ENCODE data around the gene MPPE1.
"Not testable (repeated sequence)": the region's sequence is repeated elsewhere in the genome, so short reads cannot be mapped to it uniquely, and the experiment has no call there.

MPPE1 gene

DNA sequence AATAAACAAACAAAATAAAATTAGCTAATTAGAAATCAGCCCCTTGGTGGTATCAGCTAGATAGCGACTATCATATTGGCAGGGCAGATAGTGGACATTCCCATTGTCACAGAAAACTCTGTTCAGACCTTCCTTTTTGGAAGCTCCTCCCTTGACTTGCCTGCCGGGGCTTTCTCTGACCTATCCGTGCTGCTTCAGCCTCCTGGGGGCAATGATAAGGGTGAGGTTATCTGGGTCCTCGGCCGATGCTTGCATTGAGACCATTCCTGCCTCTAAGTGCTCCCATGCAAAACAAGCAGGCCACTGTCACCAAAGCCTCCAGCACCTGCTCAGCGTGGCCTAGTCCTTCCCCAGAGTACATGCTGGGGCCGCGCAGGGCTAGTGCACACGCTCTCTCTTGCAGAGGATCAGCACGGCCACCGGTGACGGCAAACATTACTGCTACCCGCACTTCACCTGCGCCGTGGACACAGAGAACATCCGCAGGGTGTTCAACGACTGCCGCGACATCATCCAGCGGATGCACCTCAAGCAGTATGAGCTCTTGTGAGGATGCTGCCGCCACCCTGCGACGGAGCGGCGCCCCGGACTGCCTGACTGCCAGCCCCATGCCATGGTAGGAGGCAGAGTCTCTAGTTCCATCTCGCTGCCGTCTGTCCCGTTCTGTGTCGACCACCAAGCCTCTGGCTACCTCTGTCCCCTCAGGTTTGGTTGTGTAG is 27.4 kb downstream of the MPPE1 start:
- no peak for DNase-seq

GRCh38 chr18:11877497-11878135 is 30.5 kb downstream of the MPPE1 start:
- DNase-seq = no peak

DNA sequence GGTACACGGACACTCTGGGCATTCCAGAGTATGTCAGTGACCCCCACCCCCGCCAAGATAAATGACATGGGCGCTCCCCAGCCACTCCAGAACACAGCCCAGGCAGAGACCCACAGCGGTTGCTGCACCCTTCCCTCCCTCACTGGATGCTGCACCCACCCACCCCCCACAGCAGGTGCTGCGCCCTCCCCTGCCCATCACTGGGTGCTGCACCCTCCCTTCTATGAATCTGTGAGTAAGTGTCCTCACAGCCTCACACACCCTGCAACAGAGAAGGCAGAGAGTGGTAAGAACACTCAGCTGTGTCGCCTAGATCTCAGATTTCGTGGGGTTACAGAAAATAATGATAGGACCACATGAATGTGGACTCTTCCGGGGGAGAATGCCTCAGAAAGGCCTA is 33.4 kb downstream of the MPPE1 start:
- no peak for DNase-seq

DNA sequence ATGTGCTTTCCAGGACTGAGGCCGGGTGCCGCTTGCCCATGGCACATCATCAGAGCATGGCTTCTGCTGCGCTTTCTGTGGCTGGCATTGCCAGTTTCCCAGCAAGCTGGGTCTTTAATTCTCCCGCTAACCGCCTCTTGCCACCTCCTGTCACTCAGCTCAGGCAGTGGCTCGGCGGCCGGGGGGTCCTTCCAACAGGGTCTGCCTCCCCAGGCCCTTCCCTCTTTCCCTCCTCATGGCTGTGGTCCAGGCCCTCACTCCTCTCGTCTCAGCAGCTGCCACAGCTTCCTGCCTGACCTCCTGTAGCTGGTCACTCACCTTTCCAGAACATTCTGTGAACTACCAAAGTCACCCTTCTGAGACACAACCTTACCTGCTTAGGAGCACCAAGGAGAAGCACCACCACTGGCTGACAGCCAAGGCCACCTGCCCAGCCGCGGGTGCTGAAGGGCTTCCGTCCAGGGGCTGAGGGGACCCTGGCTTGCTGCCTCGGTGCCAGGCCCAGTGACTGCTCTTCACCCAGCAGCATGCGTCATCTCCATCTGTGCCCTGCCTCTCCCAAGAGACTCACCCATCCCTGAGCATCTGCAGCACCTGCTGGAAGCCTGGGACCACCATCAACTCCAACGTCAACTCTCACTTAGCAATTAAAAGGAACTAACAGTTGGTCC is 34.3 kb downstream of the MPPE1 start:
- no peak for DNase-seq

DNA sequence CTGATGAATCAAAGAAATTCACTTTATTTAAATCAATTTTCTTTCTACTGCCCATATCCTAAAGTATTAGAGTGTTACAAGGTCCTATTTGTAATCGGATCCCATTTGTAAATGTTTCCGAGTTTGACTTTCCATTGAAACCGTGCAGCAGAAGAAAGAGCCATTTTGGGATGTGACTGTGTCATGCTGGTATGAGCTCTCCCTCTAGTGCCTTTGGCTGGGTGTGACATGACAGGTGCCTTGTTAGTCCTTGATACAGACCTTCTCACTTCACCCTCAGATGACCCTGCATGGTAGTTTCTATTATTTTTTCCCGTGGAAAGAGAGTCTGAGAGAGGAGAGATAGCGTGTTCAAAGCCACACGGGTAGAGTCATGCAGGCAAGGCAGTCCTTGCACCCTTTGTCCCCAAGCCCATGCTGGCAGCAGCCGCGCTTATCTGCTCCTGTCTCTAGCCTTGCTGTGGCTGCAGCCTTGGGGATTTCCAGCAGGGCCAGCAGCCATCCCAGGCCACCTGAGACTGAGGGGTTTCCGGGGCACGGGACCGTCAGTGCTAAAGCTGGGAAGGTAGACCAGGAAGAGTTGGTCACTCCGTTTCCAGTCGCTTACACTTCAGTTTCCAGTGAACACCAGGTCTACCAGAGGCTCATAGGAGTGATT is 35.5 kb downstream of the MPPE1 start:
- no peak for DNase-seq

GRCh38 chr18:11871501-11871900 is 36.6 kb downstream of the MPPE1 start:
- no peak for DNase-seq

DNA sequence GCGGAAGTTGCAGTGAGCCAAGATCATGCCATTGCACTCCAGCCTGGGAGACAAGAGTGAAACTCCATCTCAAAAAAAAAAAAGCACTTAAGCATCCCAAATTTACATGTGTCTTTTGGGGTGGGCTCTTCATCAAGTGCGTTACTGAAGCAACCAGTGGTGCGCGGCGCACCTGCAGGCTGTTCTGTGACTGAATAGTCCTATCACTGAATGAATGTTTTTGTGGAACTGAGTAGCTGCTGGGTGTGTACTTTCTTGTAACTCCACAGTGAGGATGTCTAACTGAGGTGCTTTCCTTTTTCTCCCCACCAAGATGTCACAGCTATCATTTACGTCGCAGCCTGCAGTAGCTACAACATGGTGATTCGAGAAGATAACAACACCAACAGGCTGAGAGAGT is 39.9 kb downstream of the MPPE1 start:
- no peak for DNase-seq

GRCh38 chr18:11866764-11867163 is 41.4 kb downstream of the MPPE1 start:
- no peak for DNase-seq

DNA sequence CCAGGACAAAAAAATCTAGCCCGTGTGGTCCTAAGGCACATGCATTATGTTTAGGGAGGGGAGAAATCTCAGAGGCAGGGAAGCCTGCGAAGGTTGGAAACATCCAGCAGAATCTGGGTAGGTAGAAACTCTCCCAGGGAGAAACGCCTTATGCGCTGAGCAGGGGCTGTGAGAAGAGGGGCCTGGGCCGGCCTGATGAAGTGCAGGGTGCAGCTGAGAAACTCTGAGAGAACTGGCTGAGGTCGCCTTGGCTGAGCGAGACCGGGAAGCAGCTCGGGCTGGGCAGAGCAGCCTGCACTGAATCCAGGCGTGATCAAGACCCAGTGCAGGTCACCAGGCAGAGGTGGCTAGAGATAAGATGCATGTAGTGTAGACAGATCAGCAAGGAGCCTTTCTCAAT is 41.8 kb downstream of the MPPE1 start:
- no peak for DNase-seq

DNA sequence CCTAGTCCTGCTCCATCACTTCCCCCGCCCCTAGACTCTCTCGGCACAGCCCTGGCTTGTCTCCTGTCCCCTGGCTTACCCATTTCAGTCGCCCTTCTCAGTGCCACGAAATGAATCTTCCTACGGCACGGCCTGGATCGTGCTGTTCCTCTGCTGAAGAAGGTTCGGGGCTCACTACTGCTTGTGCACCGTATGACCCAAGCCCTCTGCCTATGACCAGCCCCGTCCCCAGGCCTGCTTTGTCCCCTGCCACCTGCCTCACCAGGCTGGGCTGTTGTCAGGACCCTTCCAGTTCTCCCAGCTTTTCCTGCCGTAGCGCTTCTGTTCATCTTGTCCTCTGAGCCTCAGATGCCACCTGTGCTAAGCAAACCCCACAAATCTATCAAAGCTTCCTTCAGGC is 43.0 kb downstream of the MPPE1 start:
- no peak for DNase-seq

GRCh38 chr18:11864471-11864870 is 43.6 kb downstream of the MPPE1 start:
- DNase-seq = no peak

- DNase-seq = no peak
These were observed 45.5 kb downstream of the MPPE1 start for GRCh38 chr18:11862468-11863137.

GRCh38 chr18:11861583-11862288 is 46.4 kb downstream of the MPPE1 start:
- DNase-seq = no peak

DNA sequence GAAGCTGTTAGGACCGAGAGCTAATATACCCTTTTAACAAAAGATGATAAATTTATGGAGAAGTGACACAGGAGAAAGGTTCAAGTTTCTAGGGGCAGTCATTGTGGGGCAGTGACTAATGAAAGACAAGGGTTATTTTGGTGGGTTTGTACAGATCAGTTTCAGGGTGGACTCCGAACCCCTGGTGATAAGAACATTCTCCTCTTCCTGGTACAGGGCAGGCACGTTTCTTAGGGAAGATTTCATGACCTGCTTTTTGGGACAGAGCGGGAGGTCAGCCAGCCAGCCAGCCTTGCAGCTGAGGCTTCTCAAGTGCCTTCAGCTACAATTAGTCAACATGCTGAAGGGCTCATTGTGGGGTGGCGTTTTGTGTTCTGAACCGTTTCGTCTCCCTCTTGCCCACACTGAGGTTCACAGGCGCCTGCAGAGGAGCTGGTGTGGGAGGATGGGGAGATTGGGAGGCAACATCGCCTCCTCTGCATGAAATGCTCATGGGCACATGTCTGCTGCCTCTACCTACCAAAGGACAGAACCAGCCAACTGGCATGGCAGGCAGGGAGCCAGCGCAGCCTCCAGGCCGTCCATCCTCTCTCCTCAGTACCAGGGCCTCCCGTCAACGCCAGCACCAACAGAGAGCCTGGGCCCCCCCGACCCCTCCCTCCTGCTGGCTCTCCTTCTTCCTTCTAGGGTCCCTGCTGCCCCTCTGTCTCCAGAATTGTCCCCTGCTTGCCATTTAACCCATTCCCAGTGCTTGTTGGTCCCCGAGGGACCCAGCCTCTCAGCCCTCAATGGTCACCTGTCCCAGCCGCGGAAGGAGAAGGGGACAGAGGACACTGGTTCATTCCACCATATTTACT is 47.3 kb downstream of the MPPE1 start:
- no peak for DNase-seq

DNA sequence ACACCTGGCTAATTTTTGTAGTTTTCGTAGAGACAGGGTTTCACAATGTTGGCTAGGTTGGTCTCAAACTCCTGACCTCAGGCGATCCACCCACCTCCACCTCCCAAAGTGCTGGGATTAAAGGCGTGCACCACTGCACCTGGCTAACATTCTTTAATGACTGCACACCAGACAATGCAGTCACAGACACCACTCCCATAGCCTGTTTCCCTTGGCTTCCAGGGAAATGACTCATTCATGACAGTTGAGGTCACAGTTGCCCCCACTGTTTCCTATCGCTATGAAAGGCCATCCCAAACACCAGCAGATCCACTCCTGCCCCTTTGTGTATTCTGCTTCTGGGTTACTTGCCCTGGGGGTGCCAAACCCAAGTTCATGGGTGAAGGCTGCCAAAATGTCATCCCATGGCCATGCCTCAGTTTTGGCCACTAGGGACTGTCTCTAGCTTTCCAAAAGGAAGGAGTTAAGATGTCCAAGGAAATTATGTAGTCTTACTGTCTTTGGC is 48.2 kb downstream of the MPPE1 start:
- no peak for DNase-seq

DNA sequence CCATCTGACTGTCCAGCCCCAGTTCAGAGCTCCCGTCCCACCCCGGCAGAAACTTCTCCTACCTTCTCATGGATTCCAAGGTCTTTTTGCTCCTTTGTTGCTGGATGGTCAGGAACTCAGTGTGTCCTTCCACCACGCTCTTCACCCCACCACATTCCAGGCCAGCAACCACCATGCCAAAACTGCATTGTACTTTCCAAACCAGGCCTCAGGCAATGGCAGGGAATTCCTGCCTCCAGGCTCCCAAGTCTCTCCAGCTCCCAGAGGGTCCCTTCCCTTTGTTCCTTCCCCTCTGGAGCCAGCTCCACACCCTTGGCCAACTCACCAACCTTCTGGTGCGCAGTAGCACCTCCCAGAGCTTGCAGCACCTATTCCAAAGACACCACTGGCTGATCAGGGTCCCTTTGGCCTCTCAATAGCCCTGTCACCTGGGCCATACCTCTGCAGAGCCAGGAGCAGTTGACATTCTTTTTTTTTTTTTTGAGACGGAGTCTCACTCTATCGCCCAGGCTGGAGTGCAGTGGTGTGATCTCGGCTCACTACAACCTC is 48.8 kb downstream of the MPPE1 start:
- DNase-seq = no peak

DNA sequence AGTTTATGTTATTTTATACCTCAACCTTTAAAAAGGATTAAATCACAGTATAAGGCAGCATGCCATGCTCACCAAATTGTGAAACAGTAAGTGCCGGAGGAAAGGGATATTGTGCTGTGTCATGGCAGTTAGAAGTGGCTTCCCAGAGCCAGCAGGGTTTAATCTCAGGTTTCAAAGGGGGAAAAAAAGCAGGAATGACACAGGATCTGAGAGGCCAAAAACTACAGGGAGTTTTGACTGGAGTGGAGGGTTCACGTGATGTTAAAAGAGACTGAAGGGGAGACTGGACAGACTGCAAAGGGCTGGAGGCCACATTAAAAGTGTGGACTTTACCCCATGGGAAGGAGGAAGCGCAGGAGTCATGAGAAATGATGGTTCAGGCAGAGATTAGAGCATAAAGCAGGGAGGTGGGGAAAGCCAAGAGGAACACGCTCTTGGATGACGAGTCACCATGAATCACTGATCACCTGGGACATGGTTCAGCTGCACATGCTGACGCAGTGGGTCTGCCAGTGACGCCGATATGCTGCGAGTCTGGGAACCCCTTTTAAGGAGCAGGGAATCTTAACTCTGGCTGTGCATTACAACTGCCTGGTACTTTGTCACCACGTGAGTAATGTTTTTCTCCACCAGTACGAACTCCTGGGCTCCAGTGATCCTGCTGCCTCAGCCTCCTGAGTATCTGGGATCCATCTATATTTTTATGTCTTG is 50.8 kb downstream of the MPPE1 start:
- DNase-seq = no peak

DNA sequence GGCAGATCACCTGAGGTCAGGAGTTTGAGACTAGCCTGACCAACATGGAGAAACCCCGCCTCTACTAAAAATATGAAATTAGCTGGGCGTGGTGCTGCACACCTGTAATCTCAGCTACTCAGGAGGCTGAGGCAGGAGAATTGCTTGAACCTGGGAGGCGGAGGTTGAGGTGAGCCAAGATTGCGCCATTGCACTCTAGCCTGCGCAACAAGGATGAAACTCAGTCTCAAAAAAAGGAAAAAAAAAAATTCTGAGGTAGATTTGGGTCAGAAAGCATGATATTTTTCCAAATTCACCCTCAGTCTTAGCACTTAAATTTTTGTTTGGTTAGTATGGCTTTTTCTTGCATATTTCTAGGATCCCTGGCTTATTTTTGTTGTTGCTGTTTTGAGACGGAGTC is 53.6 kb downstream of the MPPE1 start:
- not testable (repeated sequence) for DNase-seq

DNA sequence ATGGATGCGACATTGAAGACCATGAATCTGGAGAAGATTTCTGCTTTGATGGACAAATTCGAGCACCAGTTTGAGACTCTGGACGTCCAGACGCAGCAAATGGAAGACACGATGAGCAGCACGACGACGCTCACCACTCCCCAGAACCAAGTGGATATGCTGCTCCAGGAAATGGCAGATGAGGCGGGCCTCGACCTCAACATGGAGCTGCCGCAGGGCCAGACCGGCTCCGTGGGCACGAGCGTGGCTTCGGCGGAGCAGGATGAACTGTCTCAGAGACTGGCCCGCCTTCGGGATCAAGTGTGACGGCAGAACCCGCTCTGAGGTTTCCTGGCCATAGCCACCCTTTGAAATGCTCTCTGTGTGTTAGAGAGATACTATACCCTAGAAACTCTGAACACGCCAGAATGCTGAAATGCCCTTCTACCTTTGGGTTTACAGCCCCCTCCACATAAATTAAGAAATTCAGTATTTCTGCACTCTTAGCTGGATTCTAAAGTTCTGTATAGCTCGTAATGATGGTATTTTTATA is 56.2 kb downstream of the MPPE1 start:
- peak; percentile 9 to 41 (median 19) for DNase-seq

Measured in activated naive CD4-positive, alpha-beta T cell (primary cell).